WTC11 (cell line): ENCODE data around the gene UBE2J1. TPM values are rescaled to one million over a fixed set of nuclear protein-coding genes. Genes with fewer than 3 reads are reported as not detected.

Source experiments
- ATAC-seq: fragments of 200-7000 bp; cut with Tn5 transposase; 2 replicates; pipeline ENCODE4 v1.10.0; 2021; ENCODE audit warnings: mild to moderate bottlenecking, moderate library complexity
- CTCF ChIA-PET: fragments of 300-600 bp; sonication (Branson Sonifier 250); formaldehyde crosslinking; loops from one replicate; lab custom pipeline; 2021; ENCODE audit warnings: antibody characterized with exemption; lab: Charles Lee
- POLR2A ChIA-PET: fragments of 350-600 bp; sonication (Branson Sonifier 250); formaldehyde crosslinking; loops from one replicate; lab custom pipeline; 2021; ENCODE audit warnings: antibody characterized with exemption; lab: Charles Lee
- DNase-seq: peaks from one replicate; pipeline ENCODE4 v3.0.0; 2021; ENCODE audit warnings: low spot score
- H3K27ac Mint-ChIP-seq: 2 replicates; pipeline ENCODE4 v1.8.0; 2021; ENCODE audit warnings: mixed read lengths
- H3K27me3 Mint-ChIP-seq: 2 replicates; pipeline ENCODE4 v1.8.0; 2021; ENCODE audit warnings: low read depth, mild to moderate bottlenecking, moderate library complexity, mixed read lengths
- H3K36me3 Mint-ChIP-seq: 2 replicates; pipeline ENCODE4 v1.8.0; 2021; ENCODE audit warnings: mixed read lengths
- H3K4me1 Mint-ChIP-seq: 2 replicates; pipeline ENCODE4 v1.8.0; 2022; ENCODE audit warnings: mixed read lengths
- H3K4me3 Mint-ChIP-seq: 2 replicates; pipeline ENCODE4 v1.8.0; 2021; ENCODE audit warnings: mild to moderate bottlenecking, moderate library complexity, mixed read lengths
- H3K9me3 Mint-ChIP-seq: 2 replicates; pipeline ENCODE4 v1.8.0; 2021; ENCODE audit warnings: mixed read lengths
- ATF1 ChIP-seq: sonication (generic); formaldehyde crosslinking; IDR thresholded peaks from 2 replicates; pipeline ENCODE4 v1.8.1; 2023; ENCODE audit warnings: mild to moderate bottlenecking, moderate library complexity, missing genetic modification reagents
- ATF3 ChIP-seq: sonication (generic); formaldehyde crosslinking; conservative IDR thresholded peaks from 2 replicates; pipeline ENCODE4 v1.8.1; 2022; ENCODE audit warnings: mild to moderate bottlenecking, missing genetic modification reagents
- CTCF ChIP-seq: fragments of 200-600 bp; IDR thresholded peaks from 2 replicates; pipeline ENCODE4 v1.8.0; 2022; ENCODE audit warnings: antibody characterized with exemption
- E2F1 ChIP-seq: sonication (generic); formaldehyde crosslinking; IDR thresholded peaks from 2 replicates; pipeline ENCODE4 v1.8.0; 2022; ENCODE audit warnings: mild to moderate bottlenecking, missing genetic modification reagents
- EMX1 ChIP-seq: fragments of 250-450 bp; sonication (Bioruptor Pico); IDR thresholded peaks from 2 replicates; pipeline ENCODE4 v1.8.0; 2021; ENCODE audit warnings: mild to moderate bottlenecking
- ETV6 ChIP-seq: sonication (generic); formaldehyde crosslinking; IDR thresholded peaks from 2 replicates; pipeline ENCODE4 v1.8.1; 2022; ENCODE audit warnings: mild to moderate bottlenecking, missing genetic modification reagents
- FOXP1 ChIP-seq: sonication (generic); formaldehyde crosslinking; IDR thresholded peaks from 2 replicates; pipeline ENCODE4 v1.8.0; 2022; ENCODE audit warnings: missing genetic modification reagents, mild to moderate bottlenecking, moderate library complexity, borderline replicate concordance
- GABPB1 ChIP-seq: sonication (generic); formaldehyde crosslinking; IDR thresholded peaks from 2 replicates; pipeline ENCODE4 v1.8.1; 2023; ENCODE audit warnings: mild to moderate bottlenecking, missing genetic modification reagents
- GTF2I ChIP-seq: fragments of 250-450 bp; sonication (Bioruptor Pico); conservative IDR thresholded peaks from 2 replicates; pipeline ENCODE4 v1.4.0; 2021; ENCODE audit warnings: mild to moderate bottlenecking
- HMGXB4 ChIP-seq: sonication (generic); formaldehyde crosslinking; IDR thresholded peaks from 2 replicates; pipeline ENCODE4 v1.8.1; 2023; ENCODE audit warnings: mild to moderate bottlenecking, moderate library complexity, missing genetic modification reagents
- IRF2 ChIP-seq: sonication (generic); formaldehyde crosslinking; IDR thresholded peaks from 2 replicates; pipeline ENCODE4 v1.8.0; 2022; ENCODE audit warnings: low read depth, missing genetic modification reagents, borderline replicate concordance
- KAT7 ChIP-seq: sonication (generic); formaldehyde crosslinking; IDR thresholded peaks from 2 replicates; pipeline ENCODE4 v1.8.1; 2023; ENCODE audit warnings: missing genetic modification reagents, mild to moderate bottlenecking, borderline replicate concordance
- MXD4 ChIP-seq: fragments of 250-450 bp; sonication (Bioruptor Pico); IDR thresholded peaks from 2 replicates; pipeline ENCODE4 v1.8.0; 2021; ENCODE audit warnings: mild to moderate bottlenecking, moderate library complexity, borderline replicate concordance
- NFYB ChIP-seq: sonication (generic); formaldehyde crosslinking; conservative IDR thresholded peaks from 2 replicates; pipeline ENCODE4 v1.8.0; 2022; ENCODE audit warnings: low read depth, missing genetic modification reagents
- NR3C1 ChIP-seq: sonication (generic); formaldehyde crosslinking; conservative IDR thresholded peaks from 2 replicates; pipeline ENCODE4 v1.8.1; 2023; ENCODE audit warnings: low read depth, mild to moderate bottlenecking, missing genetic modification reagents
- OVOL2 ChIP-seq: fragments of 250-450 bp; sonication (Bioruptor Pico); IDR thresholded peaks from 2 replicates; pipeline ENCODE4 v1.9.0; 2021; ENCODE audit warnings: mild to moderate bottlenecking, borderline replicate concordance
- PRRX2 ChIP-seq: fragments of 250-450 bp; sonication (Bioruptor Pico); IDR thresholded peaks from 2 replicates; pipeline ENCODE4 v1.8.0; 2021; ENCODE audit warnings: mild to moderate bottlenecking
- SMAD4 ChIP-seq: sonication (generic); formaldehyde crosslinking; IDR thresholded peaks from 2 replicates; pipeline ENCODE4 v1.8.0; 2022; ENCODE audit warnings: mild to moderate bottlenecking, missing genetic modification reagents
- TP53 ChIP-seq: sonication (generic); formaldehyde crosslinking; IDR thresholded peaks from 2 replicates; pipeline ENCODE4 v1.8.1; 2023; ENCODE audit warnings: mild to moderate bottlenecking, missing genetic modification reagents
- ZBTB21 ChIP-seq: sonication (generic); formaldehyde crosslinking; IDR thresholded peaks from 2 replicates; pipeline ENCODE4 v1.8.1; 2023; ENCODE audit warnings: mild to moderate bottlenecking, missing genetic modification reagents, borderline replicate concordance
- ZBTB43 ChIP-seq: sonication (generic); formaldehyde crosslinking; IDR thresholded peaks from 2 replicates; pipeline ENCODE4 v1.8.1; 2023; ENCODE audit warnings: mild to moderate bottlenecking, missing genetic modification reagents
- ZNF423 ChIP-seq: fragments of 250-450 bp; sonication (Bioruptor Pico); IDR thresholded peaks from 2 replicates; pipeline ENCODE4 v2.1.2; 2022; ENCODE audit warnings: mild to moderate bottlenecking, moderate library complexity
- ZNF671 ChIP-seq: fragments of 250-450 bp; sonication (Bioruptor Pico); IDR thresholded peaks from 2 replicates; pipeline ENCODE4 v1.8.0; 2021; ENCODE audit warnings: mild to moderate bottlenecking
- ZSCAN18 ChIP-seq: fragments of 250-450 bp; sonication (Bioruptor Pico); IDR thresholded peaks from 2 replicates; pipeline ENCODE4 v2.1.2; 2022; ENCODE audit warnings: mild to moderate bottlenecking, moderate library complexity
- total RNA-seq: library from RNA; stranded (reverse); gene quantifications from 3 replicates; pipeline ENCODE4 v1.2.3, GENCODE V29; 2021
- TF ChIP-seq, protein P1 (sequence below): sonication (generic); formaldehyde crosslinking; IDR thresholded peaks from 2 replicates; pipeline ENCODE4 v1.8.1; 2022; ENCODE audit warnings: low read depth, missing genetic modification reagents, borderline replicate concordance
- TF ChIP-seq, protein P2 (sequence below): fragments of 250-450 bp; sonication (Bioruptor Pico); IDR thresholded peaks from 2 replicates; pipeline ENCODE4 v1.9.0; 2021; ENCODE audit warnings: mild to moderate bottlenecking

UBE2J1 gene
- total RNA-seq, 1 experiment from 2014 or later: 12.3 TPM

- DNase-seq (no peak), ATAC-seq (no peak)
- peaks cover 18% of the 10 kb centered on the region for H3K4me1 Mint-ChIP-seq
- ChIA-PET POLR2A (no interaction called here), CTCF (interaction anchor here (1.3 to 1.8 kb wide), 2 partner anchors 10 to 22 kb away, joined by 4 to 6 read pairs; no protein-coding TSS in a partner anchor)
- H3K9me3 Mint-ChIP-seq: peaks cover 4% of the 10 kb centered on the region; the same call in 1 of the 2 replicates
- H3K4me3 Mint-ChIP-seq: no peak overlapping the region
- no peaks in the 10 kb centered on the region for H3K36me3 Mint-ChIP-seq
- no peaks in the 10 kb centered on the region for H3K27me3 Mint-ChIP-seq
- no peak overlapping the region for H3K27ac Mint-ChIP-seq
- TF ChIP-seq NFYB (no peak), CTCF (no peak), SMAD4 (CRISPR knock-in tag) (no peak), MXD4 (CRISPR knock-in tag) (no peak), KAT7 (CRISPR knock-in tag) (no peak), EMX1 (CRISPR knock-in tag) (no peak), GABPB1 (CRISPR knock-in tag) (no peak), TP53 (CRISPR knock-in tag) (no peak), FOXP1 (CRISPR knock-in tag) (no peak), NR3C1 (CRISPR knock-in tag) (no peak), ZSCAN18 (CRISPR knock-in tag) (no peak)
- TF ChIP-seq, protein P1, sequence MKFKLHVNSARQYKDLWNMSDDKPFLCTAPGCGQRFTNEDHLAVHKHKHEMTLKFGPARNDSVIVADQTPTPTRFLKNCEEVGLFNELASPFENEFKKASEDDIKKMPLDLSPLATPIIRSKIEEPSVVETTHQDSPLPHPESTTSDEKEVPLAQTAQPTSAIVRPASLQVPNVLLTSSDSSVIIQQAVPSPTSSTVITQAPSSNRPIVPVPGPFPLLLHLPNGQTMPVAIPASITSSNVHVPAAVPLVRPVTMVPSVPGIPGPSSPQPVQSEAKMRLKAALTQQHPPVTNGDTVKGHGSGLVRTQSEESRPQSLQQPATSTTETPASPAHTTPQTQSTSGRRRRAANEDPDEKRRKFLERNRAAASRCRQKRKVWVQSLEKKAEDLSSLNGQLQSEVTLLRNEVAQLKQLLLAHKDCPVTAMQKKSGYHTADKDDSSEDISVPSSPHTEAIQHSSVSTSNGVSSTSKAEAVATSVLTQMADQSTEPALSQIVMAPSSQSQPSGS: no peak
- TF ChIP-seq, protein P2, sequence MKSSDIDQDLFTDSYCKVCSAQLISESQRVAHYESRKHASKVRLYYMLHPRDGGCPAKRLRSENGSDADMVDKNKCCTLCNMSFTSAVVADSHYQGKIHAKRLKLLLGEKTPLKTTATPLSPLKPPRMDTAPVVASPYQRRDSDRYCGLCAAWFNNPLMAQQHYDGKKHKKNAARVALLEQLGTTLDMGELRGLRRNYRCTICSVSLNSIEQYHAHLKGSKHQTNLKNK (CRISPR knock-in tag): no peak
Observed at GRCh38 chr6:89289710-89290109, 62.8 kb downstream of the UBE2J1 start.

DNA sequence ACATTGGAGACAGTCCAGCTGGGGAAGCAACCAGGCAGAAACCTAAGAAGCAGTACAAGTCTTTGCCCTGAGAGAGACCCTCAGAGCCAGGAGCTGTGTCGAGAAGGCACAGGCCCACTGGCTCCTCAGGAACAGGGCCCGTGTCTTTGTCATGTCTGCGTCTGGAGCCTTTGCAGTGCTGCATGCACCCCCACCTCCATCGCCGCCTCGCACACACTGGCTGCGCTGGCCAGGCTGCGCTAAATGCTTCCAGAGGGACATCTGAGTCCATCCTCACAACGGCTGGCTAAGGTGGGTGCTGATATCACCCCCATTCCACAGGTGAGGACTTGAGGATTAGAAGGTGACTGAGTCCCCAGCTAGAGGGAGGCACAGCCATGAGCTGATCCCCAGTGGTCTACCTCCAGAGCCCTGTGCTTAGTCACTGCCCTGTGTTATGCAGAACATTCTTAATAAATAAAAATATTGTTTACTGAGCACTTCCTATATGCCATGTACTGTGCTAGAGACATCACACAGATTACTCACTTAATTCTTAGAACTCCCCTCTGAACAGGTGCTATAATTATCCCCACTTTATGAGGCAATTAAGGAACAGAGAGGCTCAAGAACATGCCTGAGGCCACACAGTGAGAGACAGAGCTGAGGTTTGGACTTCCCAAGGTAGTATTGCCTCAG lies 65.0 kb downstream of the UBE2J1 start:
- H3K27me3 Mint-ChIP-seq: no peaks in the 10 kb centered on the region
- no peaks in the 10 kb centered on the region for H3K36me3 Mint-ChIP-seq
- H3K9me3 Mint-ChIP-seq: no peaks in the 10 kb centered on the region
- ChIA-PET POLR2A (no interaction called here), CTCF (interaction anchor here (1.3 to 2.0 kb wide), 2 partner anchors 24 to 85 kb away, joined by 6 read pairs; no protein-coding TSS in a partner anchor)
- H3K4me3 Mint-ChIP-seq: no peak overlapping the region
- ATAC-seq (no peak), DNase-seq (no peak)
- H3K27ac Mint-ChIP-seq: no peak overlapping the region
- H3K4me1 Mint-ChIP-seq: peaks cover 18% of the 10 kb centered on the region
- TF ChIP-seq ZNF671 (CRISPR knock-in tag) (no peak), ZBTB43 (CRISPR knock-in tag) (no peak), E2F1 (CRISPR knock-in tag) (no peak), OVOL2 (CRISPR knock-in tag) (no peak), ZBTB21 (CRISPR knock-in tag) (no peak), IRF2 (CRISPR knock-in tag) (no peak), ETV6 (no peak), HMGXB4 (CRISPR knock-in tag) (no peak), GTF2I (CRISPR knock-in tag) (no peak), ATF1 (CRISPR knock-in tag) (no peak), PRRX2 (CRISPR knock-in tag) (no peak), ZNF423 (CRISPR knock-in tag) (no peak), ATF3 (no peak)
